ENCODE measurements around the gene TGFBR3L.

GRCh38 chr19:7883796-7884570 lies 30.6 kb upstream of the TGFBR3L start:
- TF ChIP-seq MYC (IDR thresholded peaks at IDR 0.05; ENCODE audit: low read depth, low read length) (no peak), CTCF (IDR thresholded peaks at IDR 0.05; ENCODE audit: extremely low read depth in 1 of 2, insufficient read depth in 1 of 2, low read depth in 1 of 2, low read length in 2 of 2) (no peak), FOS (IDR thresholded peaks at IDR 0.05; ENCODE audit: borderline replicate concordance, insufficient read depth, low read length) (no peak), POLR2A (IDR thresholded peaks at IDR 0.05; ENCODE audit: low read depth, low read length) (no peak), MAX (IDR thresholded peaks at IDR 0.05; ENCODE audit: insufficient read depth, insufficient read length) (no peak), EZH2 (IDR thresholded peaks at IDR 0.05; ENCODE audit: borderline replicate concordance, low read depth, low read length, severe bottlenecking) (no peak), POLR2AphosphoS5 (IDR thresholded peaks at IDR 0.05; ENCODE audit: insufficient read depth, low read depth, low read length) (no peak), JUN (IDR thresholded peaks at IDR 0.05; ENCODE audit: borderline replicate concordance, insufficient read depth, insufficient read length, low read depth) (no peak), GATA2 (IDR thresholded peaks at IDR 0.05; ENCODE audit: insufficient read depth, insufficient read length, low read depth, low read length) (no peak)
